ENCODE measurements around the gene PTPRD.

DNA sequence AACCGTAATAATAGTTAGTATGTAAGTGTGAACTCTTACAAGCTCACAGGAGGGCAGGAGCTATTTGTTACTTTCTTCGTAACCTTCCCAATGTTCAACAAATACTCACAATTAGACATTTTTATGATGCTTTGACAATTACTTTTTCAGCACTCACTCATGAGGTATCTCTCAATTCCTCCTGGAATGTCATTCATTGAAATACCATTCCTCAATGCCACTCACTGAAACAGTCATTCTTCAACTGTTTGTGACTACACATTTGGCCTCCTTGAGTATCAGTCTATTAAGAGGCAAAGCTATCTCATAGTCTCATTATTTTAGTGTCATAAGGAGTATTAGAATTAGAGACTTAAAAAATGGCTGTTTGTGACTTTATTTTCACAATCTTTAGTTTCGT, 2079.1 kb downstream of the PTPRD start:
- TF ChIP-seq, protein P1, sequence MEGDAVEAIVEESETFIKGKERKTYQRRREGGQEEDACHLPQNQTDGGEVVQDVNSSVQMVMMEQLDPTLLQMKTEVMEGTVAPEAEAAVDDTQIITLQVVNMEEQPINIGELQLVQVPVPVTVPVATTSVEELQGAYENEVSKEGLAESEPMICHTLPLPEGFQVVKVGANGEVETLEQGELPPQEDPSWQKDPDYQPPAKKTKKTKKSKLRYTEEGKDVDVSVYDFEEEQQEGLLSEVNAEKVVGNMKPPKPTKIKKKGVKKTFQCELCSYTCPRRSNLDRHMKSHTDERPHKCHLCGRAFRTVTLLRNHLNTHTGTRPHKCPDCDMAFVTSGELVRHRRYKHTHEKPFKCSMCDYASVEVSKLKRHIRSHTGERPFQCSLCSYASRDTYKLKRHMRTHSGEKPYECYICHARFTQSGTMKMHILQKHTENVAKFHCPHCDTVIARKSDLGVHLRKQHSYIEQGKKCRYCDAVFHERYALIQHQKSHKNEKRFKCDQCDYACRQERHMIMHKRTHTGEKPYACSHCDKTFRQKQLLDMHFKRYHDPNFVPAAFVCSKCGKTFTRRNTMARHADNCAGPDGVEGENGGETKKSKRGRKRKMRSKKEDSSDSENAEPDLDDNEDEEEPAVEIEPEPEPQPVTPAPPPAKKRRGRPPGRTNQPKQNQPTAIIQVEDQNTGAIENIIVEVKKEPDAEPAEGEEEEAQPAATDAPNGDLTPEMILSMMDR (conservative IDR thresholded peaks at IDR 0.05 in 1 of 2, IDR thresholded peaks at IDR 0.05 in 1 of 2; ENCODE audit: extremely low read depth in 1 of 2, insufficient read depth in 1 of 2, low read depth in 1 of 2, low read length in 2 of 2), result no peak
- no peak for TF ChIP-seq EZH2 (IDR thresholded peaks at IDR 0.05; ENCODE audit: borderline replicate concordance, low read length)
